K562 (cell line): ENCODE measurements around the gene HES6. TPM values are rescaled to one million over a fixed set of nuclear protein-coding genes. Genes with fewer than 3 reads are reported as not detected.

Experiments used
- ATAC-seq: fragments of 200-7000 bp; cut with Tn5 transposase; 3 replicates; pipeline ENCODE4 v1.9.1; 2020; ENCODE audit warnings: moderate library complexity
- BruUV-seq: library from RNA; stranded (reverse); fragments of 400-500 nt; replicated peaks from 2 replicates; lab custom pipeline; 2021; lab: Mats Ljungman, UMichigan
- CTCF ChIA-PET: fragments of 300-600 bp; formaldehyde crosslinking; extraction: SDS; loops from one replicate; lab custom pipeline; 2021; ENCODE audit warnings: low intra/inter-chr PET ratio; lab: Yijun Ruan, JAX
- POLR2A ChIA-PET: fragments of 300-600, 350-650 bp; sonication (Branson Sonifier 250); formaldehyde crosslinking; extraction: SDS; loops from one replicate; lab custom pipeline; 2021; ENCODE audit warnings: antibody characterized with exemption, inconsistent platforms; lab: Yijun Ruan, JAX
- DNase-seq, 4 experiments: peaks; one replicate each; pipeline versions ENCODE4 v3.0.0 to v3.0.0-alpha.2; 2011 to 2018; ENCODE audit warnings: low spot score in 3 of 4, mixed read lengths in 3 of 4; ENCODE audit errors: extremely low read depth in 1 of 4
- FAIRE-seq: peaks from 2 replicates; lab custom pipeline; 2011; peaks lifted over from hg19 to GRCh38; lab: Jason Lieb, UNC
- H2AFZ ChIP-seq: 2 replicates; pipeline ENCODE4 v1.6.0; 2011; ENCODE audit warnings: low read depth, low read length, control low read depth, inconsistent platforms
- H3K27ac ChIP-seq: fragments of 200-600 bp; 3 replicates; pipeline ENCODE4 v1.8.0; 2011; ENCODE audit warnings: low read depth, mild to moderate bottlenecking, control low read depth, inconsistent platforms, low read length, moderate library complexity, mixed read lengths; ENCODE audit errors: extremely low read depth
- H3K27me3 ChIP-seq, 2 experiments: fragments of 300-600 bp in 1 of 2; 2 replicates in 1 of 2; 3 replicates in 1 of 2; pipeline versions ENCODE4 v1.6.0 to v1.8.0; 2011; ENCODE audit warnings: inconsistent platforms in 2 of 2, low read length in 2 of 2, mild to moderate bottlenecking in 1 of 2, mixed read lengths in 1 of 2, moderate library complexity in 1 of 2; ENCODE audit not compliant: control insufficient read depth in 2 of 2, insufficient read depth in 2 of 2
- H3K36me3 ChIP-seq: fragments of 300-600 bp; 3 replicates; pipeline ENCODE4 v1.8.0; 2011; ENCODE audit warnings: mild to moderate bottlenecking, low read length, inconsistent platforms; ENCODE audit not compliant: control insufficient read depth, insufficient read depth
- H3K4me1 ChIP-seq, 2 experiments: fragments of 200-600 bp in 1 of 2; replicated peaks in 1 of 2; 2 replicates in 1 of 2; 3 replicates in 1 of 2; pipeline versions ENCODE4 v1.5.1 to v1.8.0; 2011; ENCODE audit warnings: inconsistent platforms in 2 of 2, low read length in 2 of 2, mild to moderate bottlenecking in 1 of 2, mixed read lengths in 1 of 2, moderate library complexity in 1 of 2; ENCODE audit not compliant: control insufficient read depth in 2 of 2, insufficient read depth in 2 of 2
- H3K4me2 ChIP-seq: 2 replicates; pipeline ENCODE4 v1.6.1; 2011; ENCODE audit warnings: low read length, control low read depth, inconsistent platforms, mixed read lengths; ENCODE audit not compliant: insufficient read depth
- H3K4me3 ChIP-seq: fragments of 200-600 bp; sonication (generic), shearing (Covaris generic); 2 replicates; pipeline ENCODE4 v1.5.1; 2016; ENCODE audit warnings: control low read depth, inconsistent platforms
- H3K79me2 ChIP-seq: fragments of 200-600 bp; 3 replicates; pipeline ENCODE4 v1.8.0; 2011; ENCODE audit warnings: low read length, inconsistent platforms; ENCODE audit not compliant: control insufficient read depth, insufficient read depth
- H3K9ac ChIP-seq, 2 experiments: 2 replicates each; pipeline versions ENCODE4 v1.6.0 to v1.6.1; 2011; ENCODE audit warnings: low read depth in 2 of 2, low read length in 2 of 2, control low read depth in 1 of 2, inconsistent platforms in 1 of 2, mild to moderate bottlenecking in 1 of 2, mixed read lengths in 1 of 2; ENCODE audit not compliant: insufficient read depth in 1 of 2
- H3K9me1 ChIP-seq: one replicate; pipeline ENCODE4 v1.6.0; 2011; ENCODE audit warnings: inconsistent platforms, mild to moderate bottlenecking, low read length, moderate library complexity; ENCODE audit not compliant: control insufficient read depth, insufficient read depth
- H3K9me3 ChIP-seq: replicated peaks from 2 replicates; pipeline ENCODE4 v1.5.1; 2011; ENCODE audit warnings: low read depth, low read length, inconsistent platforms; ENCODE audit not compliant: control insufficient read depth, insufficient read depth
- H4K20me1 ChIP-seq: replicated peaks from 2 replicates; pipeline ENCODE4 v1.6.1; 2011; ENCODE audit warnings: low read length, inconsistent platforms, mixed read lengths; ENCODE audit not compliant: control insufficient read depth, insufficient read depth
- ATF3 ChIP-seq, 2 experiments: fragments of 450-650 bp in 1 of 2; sonication (generic) in 1 of 2; formaldehyde crosslinking in 1 of 2; IDR thresholded peaks in 1 of 2; conservative IDR thresholded peaks in 1 of 2; 2 replicates each; pipeline versions ENCODE4 v1.6.1 to v1.8.1; 2016 to 2023; ENCODE audit warnings: mild to moderate bottlenecking in 2 of 2, moderate library complexity in 2 of 2, inconsistent platforms in 1 of 2, missing genetic modification reagents in 1 of 2
- CEBPB ChIP-seq: fragments of 450-650 bp; IDR thresholded peaks from 2 replicates; pipeline ENCODE4 v1.6.1; 2016; ENCODE audit warnings: missing genetic modification characterization, missing compliant biosample characterization
- CEBPG ChIP-seq, 3 experiments: fragments of 200-800 bp in 1 of 3; sonication (Bioruptor generic) in 1 of 3; sonication (generic) in 1 of 3; formaldehyde crosslinking in 1 of 3; IDR thresholded peaks in 2 of 3; conservative IDR thresholded peaks in 1 of 3; 2 replicates each; pipeline versions ENCODE4 v1.6.1 to v1.8.0; 2016 to 2022; ENCODE audit warnings: missing compliant biosample characterization in 2 of 3, missing genetic modification characterization in 2 of 3, mild to moderate bottlenecking in 1 of 3, missing genetic modification reagents in 1 of 3
- CXXC5 ChIP-seq: fragments of 250-450 bp; sonication (Bioruptor Pico); IDR thresholded peaks from 2 replicates; pipeline ENCODE4 v1.8.0; 2022; ENCODE audit warnings: inconsistent platforms, mild to moderate bottlenecking, moderate library complexity
- GATAD2B ChIP-seq: fragments of 450-650 bp; IDR thresholded peaks from 2 replicates; pipeline ENCODE4 v1.6.1; 2017; ENCODE audit warnings: mild to moderate bottlenecking, borderline replicate concordance
- IRF9 ChIP-seq: fragments of 450-650 bp; IDR thresholded peaks from 2 replicates; pipeline ENCODE4 v1.6.1; 2016; ENCODE audit warnings: missing biosample characterization, missing genetic modification characterization
- MAZ ChIP-seq, 2 experiments: fragments of 450-650 bp in 1 of 2; sonication (generic) in 1 of 2; formaldehyde crosslinking; IDR thresholded peaks in 1 of 2; conservative IDR thresholded peaks in 1 of 2; 2 replicates each; pipeline versions ENCODE4 v1.4.0 to v1.5.0; 2020; ENCODE audit warnings: mild to moderate bottlenecking in 1 of 2, missing genetic modification reagents in 1 of 2
- NR0B1 ChIP-seq: fragments of 450-650 bp; IDR thresholded peaks from one replicate; pipeline ENCODE4 v1.6.1; 2018; ENCODE audit warnings: mild to moderate bottlenecking, moderate library complexity; ENCODE audit not compliant: partially characterized antibody
- PHB2 ChIP-seq: fragments of 450-650 bp; IDR thresholded peaks from 2 replicates; pipeline ENCODE4 v1.6.1; 2017; ENCODE audit warnings: low read depth
- POLR2A ChIP-seq: fragments of 450-650 bp; conservative IDR thresholded peaks from 2 replicates; pipeline ENCODE4 v1.6.1; 2016
- RBM22 ChIP-seq: fragments of 200-400 bp; formaldehyde crosslinking; IDR thresholded peaks from 2 replicates; pipeline ENCODE4 v1.6.1; 2018; ENCODE audit warnings: low read length, low read depth; ENCODE audit not compliant: poor library complexity, severe bottlenecking
- RFX7 ChIP-seq: fragments of 250-450 bp; sonication (Bioruptor Pico); IDR thresholded peaks from 2 replicates; pipeline ENCODE4 v1.5.1; 2021; ENCODE audit warnings: mild to moderate bottlenecking
- TARDBP ChIP-seq: fragments of 450-650 bp; IDR thresholded peaks from 2 replicates; pipeline ENCODE4 v1.6.1; 2016
- ZBTB2 ChIP-seq: fragments of 450-650 bp; IDR thresholded peaks from 2 replicates; pipeline ENCODE4 v1.6.1; 2016; ENCODE audit warnings: antibody characterized with exemption
- ZFP30 ChIP-seq: fragments of 250-450 bp; sonication (Bioruptor Pico); IDR thresholded peaks from 2 replicates; pipeline ENCODE4 v1.8.0; 2022; ENCODE audit warnings: moderate library complexity, mild to moderate bottlenecking, inconsistent platforms, borderline replicate concordance
- ZNF121 ChIP-seq: sonication (generic); formaldehyde crosslinking; conservative IDR thresholded peaks from 2 replicates; pipeline ENCODE4 v1.8.0; 2022; ENCODE audit warnings: missing genetic modification reagents
- ZNF23 ChIP-seq: fragments of 250-450 bp; sonication (Bioruptor Pico); IDR thresholded peaks from 2 replicates; pipeline ENCODE4 v1.4.0; 2020; ENCODE audit warnings: mild to moderate bottlenecking
- WGBS: fragments of 100-300 bp; shearing (Covaris generic); methylation state at CpG from one replicate; pipeline ENCODE4 v1.1.6; 2016; ENCODE audit warnings: low coverage, mixed read lengths; ENCODE audit not compliant: insufficient coverage; ENCODE audit errors: missing lambda C conversion rate; 5-methylcytosine and 5-hydroxymethylcytosine counted together
- in situ Hi-C: fragments of 300-500 bp; cut with MboI; formaldehyde crosslinking; loops from 4 replicates; pipeline ENCODE4 v1.15.0; 2018; ENCODE audit warnings: inconsistent platforms, mixed read lengths
- intact Hi-C: fragments of 100-400 bp; cut with micrococcal nuclease; formaldehyde crosslinking; loops from 2 replicates; pipeline ENCODE4 v1.14.2; 2022
- polyA plus RNA-seq, 8 experiments: library from polyadenylated mRNA; depleted of rRNA in 4 of 8; stranded (reverse) in 5 of 8; unstranded in 3 of 8; fragments of >200 nt; fragmentation: Nextera tagmentation in 2 of 8; fragmentation: Illumina TruSeq in 1 of 8; extraction: Ambion mirVana in 2 of 8; extraction: Trizol in 1 of 8; gene quantifications; 2 replicates each; pipeline versions ENCODE4 v1.2.1 to v1.2.3, GENCODE V29; 2011 to 2014; ENCODE audit warnings: inconsistent platforms in 1 of 8, missing spikeins in 1 of 8
- total RNA-seq, 7 experiments: library from RNA; depleted of rRNA in 6 of 7; stranded (reverse); fragments of >200 nt in 6 of 7; fragmentation: Illumina TruSeq in 2 of 7; extraction: Trizol in 2 of 7; gene quantifications; 2 replicates each; pipeline versions ENCODE4 v1.2.1 to v1.2.3, GENCODE V29; 2011 to 2021; ENCODE audit warnings: low replicate concordance in 1 of 7

Gene HES6
- total and polyA plus RNA-seq, 9 of the 15 experiments (the other 6 are each of a cell fraction or from before 2014, with no cell fraction given): 6.2 to 133 (median 29.2) TPM

- Histone ChIP-seq H3K36me3 (peaks cover 19% of the 10 kb centered on the region; the same call in 1 of the 3 replicates), H3K9ac (no peak overlapping the region), H3K4me2 (no peak overlapping the region), H3K27me3 (no peaks in the 10 kb centered on the region), H4K20me1 (no peaks in the 10 kb centered on the region), H3K9me1 (no peaks in the 10 kb centered on the region), H3K4me3 (no peak overlapping the region), H3K4me1 (no peaks in the 10 kb centered on the region; a peak in 1 of 5 replicates), H3K79me2 (no peaks in the 10 kb centered on the region), H3K9me3 (no peaks in the 10 kb centered on the region), H2AFZ (no peak overlapping the region), H3K27ac (no peak overlapping the region)
- CTCF ChIA-PET: no interaction called here
- WGBS: 86% methylated on average over 13 of the region's 13 CpGs
- POLR2A ChIA-PET: interaction anchor here (0.6 kb wide), 2 partner anchors 128 to 187 kb away, joined by 3 to 4 read pairs; partner anchors contain the start of gene SCLY
- DNase-seq (no peak), ATAC-seq (no peak), FAIRE-seq (no peak)
- in situ Hi-C loops: no loop called here
- BruUV-seq: no TSS peak
- intact Hi-C loops: no loop called here
- no peak for TF ChIP-seq MAZ (CRISPR knock-in tag; conservative IDR thresholded peaks at IDR 0.05 in 1 of 2, IDR thresholded peaks at IDR 0.05 in 1 of 2)
- no peak for TF ChIP-seq ZNF121
- TF ChIP-seq CXXC5 (CRISPR knock-in tag): no peak
- peak; percentile 62; the same call in 1 of the 2 replicates for TF ChIP-seq CEBPB (tag)
- no peak for TF ChIP-seq ZBTB2
- TF ChIP-seq PHB2: no peak
- no peak for TF ChIP-seq NR0B1
- no peak for TF ChIP-seq CEBPG (CRISPR knock-in tag; IDR thresholded peaks at IDR 0.05)
- TF ChIP-seq CEBPG (tag; conservative IDR thresholded peaks at IDR 0.05 in 1 of 2, IDR thresholded peaks at IDR 0.05 in 1 of 2): peak; percentile 47 to 76
- no peak for TF ChIP-seq GATAD2B
- peak; percentile 45; the same call in 1 of the 2 replicates for TF ChIP-seq ATF3 (IDR thresholded peaks at IDR 0.05)
- TF ChIP-seq ATF3 (CRISPR knock-in tag; conservative IDR thresholded peaks at IDR 0.05): no peak
- TF ChIP-seq RFX7 (CRISPR knock-in tag): no peak
- no peak for TF ChIP-seq IRF9 (tag)
- TF ChIP-seq ZNF23 (CRISPR knock-in tag): no peak
- TF ChIP-seq POLR2A: no peak
- TF ChIP-seq RBM22: no peak
- no peak for TF ChIP-seq TARDBP
- no peak for TF ChIP-seq ZFP30
Measured at GRCh38 chr2:238247002-238247822, 7.4 kb upstream of the HES6 start.
